ENCODE measurements around the gene CD2AP. TPM values are rescaled to one million over a fixed set of nuclear protein-coding genes. Genes with fewer than 3 reads are reported as not detected.

CD2AP gene
- total RNA-seq, 1 donor from 2014 or later = 68.8 TPM

- no peaks in the 10 kb centered on the region for H4K20me1 ChIP-seq (ENCODE audit: insufficient read depth, low read length)
- no peaks in the 10 kb centered on the region for H3K36me3 ChIP-seq (ENCODE audit: insufficient read depth, low read length)
- H3K79me2 ChIP-seq (ENCODE audit: insufficient read depth, low read length) = no peaks in the 10 kb centered on the region
- peak overlapping the region; percentile 6 for H2AFZ ChIP-seq (ENCODE audit: low read depth, low read length)
- H3K4me3 ChIP-seq (ENCODE audit: insufficient read depth, low read depth, low read length) = no peak overlapping the region
- H3K9me3 ChIP-seq (ENCODE audit: insufficient read depth, low read depth, low read length) = no peaks in the 10 kb centered on the region
- H3K27me3 ChIP-seq (ENCODE audit: insufficient read depth, low read length) = no peaks in the 10 kb centered on the region
- Mint-ChIP-seq H3K36me3 (ENCODE audit: low read depth, unreplicated experiment) (no peaks in the 10 kb centered on the region), H3K27ac (ENCODE audit: unreplicated experiment) (no peak overlapping the region), H3K27me3 (ENCODE audit: low read depth, unreplicated experiment) (no peaks in the 10 kb centered on the region), H3K9me3 (ENCODE audit: unreplicated experiment) (no peaks in the 10 kb centered on the region), H3K4me1 (ENCODE audit: low read depth, unreplicated experiment) (peaks cover 4% of the 10 kb centered on the region), H3K4me3 (ENCODE audit: unreplicated experiment) (no peak overlapping the region)
- no peak overlapping the region for H3K9ac ChIP-seq (ENCODE audit: low read length)
- FAIRE-seq (no peak), DNase-seq (ENCODE audit: low read depth) (no peak)
- no peak overlapping the region for H3K4me2 ChIP-seq (ENCODE audit: low read length)
- TF ChIP-seq, protein P1, sequence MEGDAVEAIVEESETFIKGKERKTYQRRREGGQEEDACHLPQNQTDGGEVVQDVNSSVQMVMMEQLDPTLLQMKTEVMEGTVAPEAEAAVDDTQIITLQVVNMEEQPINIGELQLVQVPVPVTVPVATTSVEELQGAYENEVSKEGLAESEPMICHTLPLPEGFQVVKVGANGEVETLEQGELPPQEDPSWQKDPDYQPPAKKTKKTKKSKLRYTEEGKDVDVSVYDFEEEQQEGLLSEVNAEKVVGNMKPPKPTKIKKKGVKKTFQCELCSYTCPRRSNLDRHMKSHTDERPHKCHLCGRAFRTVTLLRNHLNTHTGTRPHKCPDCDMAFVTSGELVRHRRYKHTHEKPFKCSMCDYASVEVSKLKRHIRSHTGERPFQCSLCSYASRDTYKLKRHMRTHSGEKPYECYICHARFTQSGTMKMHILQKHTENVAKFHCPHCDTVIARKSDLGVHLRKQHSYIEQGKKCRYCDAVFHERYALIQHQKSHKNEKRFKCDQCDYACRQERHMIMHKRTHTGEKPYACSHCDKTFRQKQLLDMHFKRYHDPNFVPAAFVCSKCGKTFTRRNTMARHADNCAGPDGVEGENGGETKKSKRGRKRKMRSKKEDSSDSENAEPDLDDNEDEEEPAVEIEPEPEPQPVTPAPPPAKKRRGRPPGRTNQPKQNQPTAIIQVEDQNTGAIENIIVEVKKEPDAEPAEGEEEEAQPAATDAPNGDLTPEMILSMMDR (IDR thresholded peaks at IDR 0.05; ENCODE audit: insufficient read depth, low read depth, low read length) = no peak
- no peak for TF ChIP-seq EZH2 (IDR thresholded peaks at IDR 0.05; ENCODE audit: insufficient read depth, low read length)
- H3K4me1 ChIP-seq (ENCODE audit: insufficient read depth, low read length) = peaks cover 17% of the 10 kb centered on the region
- H3K27ac ChIP-seq (ENCODE audit: low read depth, low read length) = no peak overlapping the region
These were observed 176.1 kb downstream of the CD2AP start for GRCh38 chr6:47653706-47654105.

- Histone ChIP-seq H3K27me3 (ENCODE audit: insufficient read depth, low read length) (no peaks in the 10 kb centered on the region), H4K20me1 (ENCODE audit: insufficient read depth, low read length) (no peaks in the 10 kb centered on the region), H3K4me3 (ENCODE audit: insufficient read depth, low read depth, low read length) (no peak overlapping the region), H3K27ac (ENCODE audit: low read depth, low read length) (no peak overlapping the region), H3K4me1 (ENCODE audit: insufficient read depth, low read length) (peaks cover 17% of the 10 kb centered on the region), H3K9me3 (ENCODE audit: insufficient read depth, low read depth, low read length) (no peaks in the 10 kb centered on the region), H2AFZ (ENCODE audit: low read depth, low read length) (peak overlapping the region; percentile 6), H3K36me3 (ENCODE audit: insufficient read depth, low read length) (no peaks in the 10 kb centered on the region), H3K9ac (ENCODE audit: low read length) (no peak overlapping the region), H3K4me2 (ENCODE audit: low read length) (no peak overlapping the region), H3K79me2 (ENCODE audit: insufficient read depth, low read length) (no peaks in the 10 kb centered on the region)
- no peak for DNase-seq (ENCODE audit: low read depth)
- no peak overlapping the region for H3K4me3 Mint-ChIP-seq (ENCODE audit: unreplicated experiment)
- TF ChIP-seq EZH2 (IDR thresholded peaks at IDR 0.05; ENCODE audit: insufficient read depth, low read length) = no peak
- TF ChIP-seq, protein P1 (IDR thresholded peaks at IDR 0.05; ENCODE audit: insufficient read depth, low read depth, low read length) = no peak
- no peaks in the 10 kb centered on the region for H3K27me3 Mint-ChIP-seq (ENCODE audit: low read depth, unreplicated experiment)
- no peaks in the 10 kb centered on the region for H3K9me3 Mint-ChIP-seq (ENCODE audit: unreplicated experiment)
- no peak overlapping the region for H3K27ac Mint-ChIP-seq (ENCODE audit: unreplicated experiment)
- H3K4me1 Mint-ChIP-seq (ENCODE audit: low read depth, unreplicated experiment) = peaks cover 4% of the 10 kb centered on the region
- H3K36me3 Mint-ChIP-seq (ENCODE audit: low read depth, unreplicated experiment) = no peaks in the 10 kb centered on the region
- FAIRE-seq = no peak
These were observed 176.7 kb downstream of the CD2AP start for GRCh38 chr6:47654255-47654654.

- Mint-ChIP-seq H3K36me3 (ENCODE audit: low read depth, unreplicated experiment) (no peaks in the 10 kb centered on the region), H3K4me3 (ENCODE audit: unreplicated experiment) (no peak overlapping the region), H3K4me1 (ENCODE audit: low read depth, unreplicated experiment) (peaks cover 4% of the 10 kb centered on the region), H3K27ac (ENCODE audit: unreplicated experiment) (no peak overlapping the region), H3K27me3 (ENCODE audit: low read depth, unreplicated experiment) (no peaks in the 10 kb centered on the region), H3K9me3 (ENCODE audit: unreplicated experiment) (peaks cover under 1% of the 10 kb centered on the region)
- Histone ChIP-seq H3K9me3 (ENCODE audit: insufficient read depth, low read depth, low read length) (no peaks in the 10 kb centered on the region), H3K9ac (ENCODE audit: low read length) (no peak overlapping the region), H3K36me3 (ENCODE audit: insufficient read depth, low read length) (no peaks in the 10 kb centered on the region), H3K27ac (ENCODE audit: low read depth, low read length) (no peak overlapping the region), H3K4me1 (ENCODE audit: insufficient read depth, low read length) (peaks cover 16% of the 10 kb centered on the region), H3K4me3 (ENCODE audit: insufficient read depth, low read depth, low read length) (no peak overlapping the region), H3K4me2 (ENCODE audit: low read length) (peak overlapping the region; percentile 40), H3K79me2 (ENCODE audit: insufficient read depth, low read length) (no peaks in the 10 kb centered on the region), H4K20me1 (ENCODE audit: insufficient read depth, low read length) (no peaks in the 10 kb centered on the region), H2AFZ (ENCODE audit: low read depth, low read length) (no peak overlapping the region), H3K27me3 (ENCODE audit: insufficient read depth, low read length) (no peaks in the 10 kb centered on the region)
- TF ChIP-seq, protein P1 (IDR thresholded peaks at IDR 0.05; ENCODE audit: insufficient read depth, low read depth, low read length) = no peak
- TF ChIP-seq EZH2 (IDR thresholded peaks at IDR 0.05; ENCODE audit: insufficient read depth, low read length) = no peak
- DNase-seq (ENCODE audit: low read depth) = peak; percentile 69
- FAIRE-seq = no peak
These were observed 178.4 kb downstream of the CD2AP start for GRCh38 chr6:47655719-47656595.
